ENCODE results near the gene KCTD15.

GRCh38 chr19:33755099-33756035 is 41.3 kb upstream of the KCTD15 start:
- no peak for TF ChIP-seq CTCF (IDR thresholded peaks at IDR 0.05; ENCODE audit: insufficient read depth, low read length, poor library complexity, severe bottlenecking)
- no peak for TF ChIP-seq EZH2phosphoT487 (conservative IDR thresholded peaks at IDR 0.05; ENCODE audit: low read length)
